GM12878 (cell line): Measurements from ENCODE around the gene MAD1L1. TPM values are rescaled to one million over a fixed set of nuclear protein-coding genes. Genes with fewer than 3 reads are reported as not detected.

Source experiments
- ATAC-seq: fragments of 200-7000 bp; cut with Tn5 transposase; 3 replicates; pipeline ENCODE4 v1.9.1; 2020; ENCODE audit warnings: mild to moderate bottlenecking, moderate library complexity
- BruUV-seq: library from RNA; stranded (reverse); fragments of 400-500 nt; replicated peaks from 2 replicates; lab custom pipeline; 2021; lab: Mats Ljungman, UMichigan
- CTCF ChIA-PET: fragments of 300-600 bp; sonication (Branson Sonifier 250); formaldehyde crosslinking; extraction: SDS; loops from one replicate; lab custom pipeline; 2021; ENCODE audit warnings: inconsistent platforms; lab: Yijun Ruan, JAX
- POLR2A ChIA-PET: fragments of 350-600 bp; formaldehyde crosslinking; extraction: SDS; loops from one replicate; lab custom pipeline; 2021; ENCODE audit warnings: inconsistent platforms; lab: Charles Lee
- RAD21 ChIA-PET: fragments of 300-600 bp; sonication (Branson Sonifier 250); formaldehyde crosslinking; loops from one replicate; lab custom pipeline; 2023; ENCODE audit warnings: antibody characterized with exemption; ENCODE audit not compliant: unreplicated experiment; lab: Charles Lee
- SMC1A ChIA-PET: fragments of 300-600 bp; sonication (Branson Sonifier 250); formaldehyde crosslinking; loops from one replicate; lab custom pipeline; 2023; ENCODE audit not compliant: unreplicated experiment, uncharacterized antibody; lab: Charles Lee
- DNase-seq: peaks from one replicate; pipeline ENCODE4 v3.0.0-alpha.2; 2011; ENCODE audit warnings: low read depth, low spot score
- FAIRE-seq: peaks from 3 replicates; lab custom pipeline; 2011; peaks lifted over from hg19 to GRCh38; lab: Jason Lieb, UNC
- H2AFZ ChIP-seq: 2 replicates; pipeline ENCODE4 v1.6.0; 2011; ENCODE audit warnings: low read depth, low read length, control low read depth; ENCODE audit not compliant: control insufficient read depth
- H3K27ac ChIP-seq: 2 replicates; pipeline ENCODE4 v1.5.1; 2011; ENCODE audit warnings: control low read depth; ENCODE audit not compliant: control insufficient read depth, insufficient read depth
- H3K27me3 ChIP-seq, 2 experiments: replicated peaks in 1 of 2; 2 replicates each; pipeline versions ENCODE4 v1.6.0 to v1.6.1; 2011; ENCODE audit warnings: low read length in 1 of 2; ENCODE audit not compliant: control insufficient read depth in 2 of 2, insufficient read depth in 2 of 2
- H3K36me3 ChIP-seq, 2 experiments: 2 replicates each; pipeline ENCODE4 v1.5.1; 2011; ENCODE audit warnings: low read length in 1 of 2; ENCODE audit not compliant: control insufficient read depth in 2 of 2, insufficient read depth in 2 of 2
- H3K4me1 ChIP-seq: 2 replicates; pipeline ENCODE4 v1.6.1; 2011; ENCODE audit warnings: mild to moderate bottlenecking, low read length, moderate library complexity, mixed read lengths; ENCODE audit not compliant: control insufficient read depth, insufficient read depth
- H3K4me2 ChIP-seq: 2 replicates; pipeline ENCODE4 v1.6.0; 2011; ENCODE audit warnings: control low read depth; ENCODE audit not compliant: control insufficient read depth, insufficient read depth
- H3K4me3 ChIP-seq: fragments of 200-600 bp; sonication (generic); 2 replicates; pipeline ENCODE4 v1.5.1; 2016
- H3K79me2 ChIP-seq: 2 replicates; pipeline ENCODE4 v1.6.0; 2011; ENCODE audit warnings: low read length; ENCODE audit not compliant: control insufficient read depth, insufficient read depth
- H3K9ac ChIP-seq: 2 replicates; pipeline ENCODE4 v1.8.0; 2011; ENCODE audit warnings: low read length, control low read depth, mixed read lengths; ENCODE audit not compliant: control insufficient read depth, insufficient read depth
- H3K9me3 ChIP-seq: replicated peaks from 3 replicates; pipeline ENCODE4 v1.5.1; 2011; ENCODE audit warnings: mild to moderate bottlenecking, low read length; ENCODE audit not compliant: control insufficient read depth, insufficient read depth
- H4K20me1 ChIP-seq: 2 replicates; pipeline ENCODE4 v1.6.0; 2011; ENCODE audit not compliant: control insufficient read depth, insufficient read depth
- FOS ChIP-seq: IDR thresholded peaks from 3 replicates; pipeline ENCODE4 v1.6.1; 2011; ENCODE audit warnings: borderline replicate concordance; ENCODE audit not compliant: insufficient read length; ENCODE audit errors: extremely low read depth
- FOXK2 ChIP-seq: fragments of 450-650 bp; IDR thresholded peaks from 2 replicates; pipeline ENCODE4 v1.6.1; 2017; ENCODE audit warnings: mild to moderate bottlenecking, moderate library complexity
- GATAD2B ChIP-seq: fragments of 450-650 bp; conservative IDR thresholded peaks from 2 replicates; pipeline ENCODE4 v1.6.1; 2017; ENCODE audit warnings: low read depth, mild to moderate bottlenecking, moderate library complexity
- HCFC1 ChIP-seq: fragments of 150-350 bp; IDR thresholded peaks from 2 replicates; pipeline ENCODE4 v1.6.1; 2014; ENCODE audit warnings: low read length
- HDGF ChIP-seq: fragments of 450-650 bp; IDR thresholded peaks from 2 replicates; pipeline ENCODE4 v1.6.1; 2016; ENCODE audit warnings: antibody characterized with exemption
- IRF3 ChIP-seq: fragments of 450-650 bp; IDR thresholded peaks from 2 replicates; pipeline ENCODE4 v1.6.1; 2014; ENCODE audit warnings: mild to moderate bottlenecking
- KDM1A ChIP-seq: fragments of 200-600 bp; sonication (generic); IDR thresholded peaks from 2 replicates; pipeline ENCODE4 v1.6.1; 2016; ENCODE audit warnings: borderline replicate concordance
- MEF2B ChIP-seq: fragments of 450-650 bp; IDR thresholded peaks from 2 replicates; pipeline ENCODE4 v1.6.1; 2018; ENCODE audit warnings: mild to moderate bottlenecking, moderate library complexity; ENCODE audit not compliant: partially characterized antibody, poor library complexity, severe bottlenecking
- MYC ChIP-seq: IDR thresholded peaks from 2 replicates; pipeline ENCODE4 v1.6.1; 2011; ENCODE audit warnings: mild to moderate bottlenecking, low read length, moderate library complexity, inconsistent platforms; ENCODE audit not compliant: insufficient read depth, insufficient replicate concordance, insufficient read length, severe bottlenecking
- NR2F1 ChIP-seq: fragments of 450-650 bp; conservative IDR thresholded peaks from 2 replicates; pipeline ENCODE4 v1.6.1; 2017; ENCODE audit warnings: mild to moderate bottlenecking
- SIX5 ChIP-seq: IDR thresholded peaks from 2 replicates; pipeline ENCODE4 v1.6.1; 2011; ENCODE audit warnings: mild to moderate bottlenecking, low read depth, low read length, moderate library complexity; ENCODE audit not compliant: severe bottlenecking
- TARDBP ChIP-seq: IDR thresholded peaks from 2 replicates; pipeline ENCODE4 v1.6.1; 2016; ENCODE audit warnings: borderline replicate concordance
- USF2 ChIP-seq: IDR thresholded peaks from 2 replicates; pipeline ENCODE4 v1.6.1; 2011; ENCODE audit warnings: low read depth, low read length, improper control_type of control experiment, borderline replicate concordance
- WGBS: methylation state at CpG from one replicate; pipeline ENCODE4 v1.1.6; 2016; ENCODE audit warnings: low lambda C conversion rate; ENCODE audit not compliant: insufficient replicate concordance, insufficient coverage; ENCODE audit errors: missing lambda C conversion rate; 5-methylcytosine and 5-hydroxymethylcytosine counted together
- in situ Hi-C: fragments of 300-500 bp; cut with MboI; formaldehyde crosslinking; loops from 9 replicates; pipeline ENCODE4 v1.14.3; 2018; ENCODE audit warnings: mixed read lengths
- intact Hi-C: fragments of 100-400 bp; cut with micrococcal nuclease; formaldehyde crosslinking; loops from one replicate; pipeline ENCODE4 v1.14.2; 2022; ENCODE audit not compliant: unreplicated experiment
- polyA plus RNA-seq, 11 experiments: library from polyadenylated mRNA; depleted of rRNA in 4 of 11; unstranded in 6 of 11; stranded (reverse) in 5 of 11; fragments of >200 nt; fragmentation: Nextera tagmentation in 4 of 11; fragmentation: Illumina TruSeq in 1 of 11; extraction: Ambion mirVana in 4 of 11; extraction: Trizol in 1 of 11; gene quantifications; 1 replicate in 1 of 11; 2 replicates in 10 of 11; pipeline versions ENCODE4 v1.2.1 to v1.2.3, GENCODE V29; 2011 to 2016; ENCODE audit warnings: inconsistent platforms in 2 of 11, missing spikeins in 2 of 11, low read depth in 1 of 11
- total RNA-seq, 4 experiments: library from RNA; depleted of rRNA in 3 of 4; stranded (reverse); fragments of >200 nt in 3 of 4; fragmentation: Illumina TruSeq in 1 of 4; extraction: Trizol in 1 of 4; gene quantifications; 2 replicates each; pipeline versions ENCODE4 v1.2.1 to v1.2.3, GENCODE V29; 2013 to 2021

Gene MAD1L1
- total and polyA plus RNA-seq, 10 of the 15 experiments (the other 5 are each of a cell fraction or from before 2014, with no cell fraction given) = 2.2 to 76.8 (median 38.3) TPM

GRCh38 chr7:1865000-1865555, 367.7 kb downstream of the MAD1L1 start:
- in situ Hi-C loops (no loop called here), intact Hi-C loops (no loop called here)
- Histone ChIP-seq H2AFZ (no peak overlapping the region), H3K79me2 (no peaks in the 10 kb centered on the region), H3K4me2 (no peak overlapping the region), H3K4me3 (no peak overlapping the region), H3K4me1 (no peaks in the 10 kb centered on the region), H3K9ac (no peak overlapping the region), H3K36me3 (no peaks in the 10 kb centered on the region; a peak in 1 of 4 replicates), H3K27ac (no peak overlapping the region), H3K9me3 (no peaks in the 10 kb centered on the region), H4K20me1 (no peaks in the 10 kb centered on the region), H3K27me3 (no peaks in the 10 kb centered on the region)
- DNase-seq (no peak), ATAC-seq (no peak), FAIRE-seq (no peak)
- no peak for TF ChIP-seq KDM1A
- no peak for TF ChIP-seq USF2
- no peak for TF ChIP-seq HDGF
- TF ChIP-seq NR2F1 = no peak
- no peak for TF ChIP-seq FOS
- no peak for TF ChIP-seq GATAD2B
- TF ChIP-seq MEF2B = no peak
- TF ChIP-seq HCFC1 = no peak
- no peak for TF ChIP-seq FOXK2
- no peak for TF ChIP-seq MYC
- TF ChIP-seq IRF3 = no peak
- TF ChIP-seq TARDBP = no peak
- TF ChIP-seq SIX5 = no peak
- BruUV-seq = no TSS peak
- ChIA-PET CTCF (no interaction called here), SMC1A (no interaction called here), RAD21 (no interaction called here), POLR2A (no interaction called here)
- 92% methylated on average over 14 of the region's 14 CpGs for WGBS
